HCT116 (cell line): ENCODE measurements around the gene NOLC1. TPM values are rescaled to one million over a fixed set of nuclear protein-coding genes. Genes with fewer than 3 reads are reported as not detected.

Experiments used
- ATAC-seq: fragments of 200-7000 bp; cut with Tn5 transposase; 2 replicates; pipeline ENCODE4 v1.9.1; 2020; ENCODE audit warnings: mild to moderate bottlenecking, moderate library complexity
- BruUV-seq: library from RNA; stranded (reverse); fragments of 400-500 nt; replicated peaks from 2 replicates; lab custom pipeline; 2021; lab: Mats Ljungman, UMichigan
- CTCF ChIA-PET: fragments of 300-600 bp; sonication (Branson Sonifier 250); formaldehyde crosslinking; loops from one replicate; lab custom pipeline; 2021; ENCODE audit warnings: antibody characterized with exemption; lab: Charles Lee
- POLR2A ChIA-PET: fragments of 300-600, 350-600 bp; sonication (Branson Sonifier 250); formaldehyde crosslinking; loops from one replicate; lab custom pipeline; 2021; ENCODE audit warnings: antibody characterized with exemption; lab: Charles Lee
- RAD21 ChIA-PET, 2 experiments: fragments of 300-600 bp; sonication (Branson Sonifier 250); formaldehyde crosslinking; loops; one replicate each; lab custom pipeline; 2023; ENCODE audit warnings: low total read pairs in 2 of 2; ENCODE audit not compliant: uncharacterized antibody in 2 of 2, unreplicated experiment in 2 of 2, low non-redundant PET in 1 of 2; lab: Charles Lee
- DNase-seq: peaks from one replicate; pipeline ENCODE4 v3.0.0-alpha.2; 2010; ENCODE audit warnings: low read depth, low spot score
- H2AFZ ChIP-seq: fragments of 200-600 bp; shearing (Covaris generic), sonication (generic); 2 replicates; pipeline ENCODE4 v1.6.1; 2017; ENCODE audit warnings: low read depth, mixed run types, mixed read lengths, antibody characterized with exemption, low read length; ENCODE audit not compliant: poor library complexity, severe bottlenecking
- H3K27ac ChIP-seq: 2 replicates; pipeline ENCODE4 v1.5.1; 2012; ENCODE audit warnings: low read depth, low read length
- H3K27me3 ChIP-seq: fragments of 200-600 bp; sonication (generic); 2 replicates; pipeline ENCODE4 v1.6.1; 2016; ENCODE audit warnings: mixed run types, low read length, mixed read lengths; ENCODE audit not compliant: insufficient read depth
- H3K36me3 ChIP-seq, 2 experiments: fragments of 200-500 bp in 1 of 2; fragments of 200-600 bp in 1 of 2; sonication (Bioruptor generic) in 1 of 2; sonication (generic) in 1 of 2; 2 replicates each; pipeline versions ENCODE4 v1.5.1 to v1.6.1; 2014 to 2016; ENCODE audit warnings: low read length in 2 of 2, inconsistent platforms in 1 of 2, mixed read lengths in 1 of 2, mixed run types in 1 of 2; ENCODE audit not compliant: insufficient read depth in 2 of 2, control insufficient read depth in 1 of 2
- H3K4me1 ChIP-seq, 2 experiments: fragments of 200-600 bp in 1 of 2; sonication (generic) in 1 of 2; 2 replicates each; pipeline versions ENCODE4 v1.5.1 to v1.6.1; 2012 to 2017; ENCODE audit warnings: low read length in 2 of 2, inconsistent platforms in 1 of 2, mild to moderate bottlenecking in 1 of 2, mixed read lengths in 1 of 2, mixed run types in 1 of 2, moderate library complexity in 1 of 2; ENCODE audit not compliant: insufficient read depth in 2 of 2, control insufficient read depth in 1 of 2
- H3K4me2 ChIP-seq: fragments of 200-600 bp; sonication (generic); 2 replicates; pipeline ENCODE4 v1.6.1; 2017; ENCODE audit warnings: mixed run types, low read length, mixed read lengths
- H3K4me3 ChIP-seq, 2 experiments: fragments of 200-600 bp in 1 of 2; sonication (generic) in 1 of 2; replicated peaks in 1 of 2; 2 replicates each; pipeline ENCODE4 v1.5.1; 2011 to 2016; ENCODE audit warnings: low read length in 2 of 2, control low read depth in 1 of 2, low read depth in 1 of 2, mild to moderate bottlenecking in 1 of 2, mixed read lengths in 1 of 2, mixed run types in 1 of 2
- H3K79me2 ChIP-seq: fragments of 200-600 bp; sonication (generic); 2 replicates; pipeline ENCODE4 v1.6.1; 2017; ENCODE audit warnings: mild to moderate bottlenecking, mixed run types, low read length, moderate library complexity, mixed read lengths; ENCODE audit not compliant: insufficient read depth
- H3K9ac ChIP-seq: fragments of 200-600 bp; sonication (generic); 2 replicates; pipeline ENCODE4 v1.6.1; 2016; ENCODE audit warnings: low read length, mixed read lengths
- H3K9me2 ChIP-seq: fragments of 200-600 bp; sonication (generic), shearing (Covaris generic); 2 replicates; pipeline ENCODE4 v1.6.1; 2017; ENCODE audit warnings: mixed run types, mild to moderate bottlenecking, moderate library complexity; ENCODE audit not compliant: insufficient read depth
- H3K9me3 ChIP-seq, 2 experiments: fragments of 200-500 bp in 1 of 2; fragments of 200-600 bp in 1 of 2; sonication (Bioruptor generic) in 1 of 2; sonication (generic) in 1 of 2; 2 replicates each; pipeline ENCODE4 v1.6.1; 2014 to 2017; ENCODE audit warnings: low read length in 2 of 2, mixed read lengths in 2 of 2, inconsistent platforms in 1 of 2, low read depth in 1 of 2, mild to moderate bottlenecking in 1 of 2, mixed run types in 1 of 2, moderate library complexity in 1 of 2; ENCODE audit not compliant: control insufficient read depth in 1 of 2, insufficient read depth in 1 of 2
- H4K20me1 ChIP-seq: fragments of 200-600 bp; sonication (generic), shearing (Covaris generic); 2 replicates; pipeline ENCODE4 v1.6.1; 2017; ENCODE audit warnings: mixed run types, mild to moderate bottlenecking, moderate library complexity; ENCODE audit not compliant: insufficient read depth
- CTCF ChIP-seq, 3 experiments: fragments of 200-600 bp in 1 of 3; sonication (generic) in 1 of 3; IDR thresholded peaks in 2 of 3; conservative IDR thresholded peaks in 1 of 3; 2 replicates each; pipeline ENCODE4 v1.5.1; 2012 to 2017; ENCODE audit warnings: low read depth in 2 of 3, low read length in 2 of 3, antibody characterized with exemption in 1 of 3, borderline replicate concordance in 1 of 3, control low read depth in 1 of 3, mild to moderate bottlenecking in 1 of 3, mixed read lengths in 1 of 3, mixed run types in 1 of 3, moderate library complexity in 1 of 3; ENCODE audit not compliant: insufficient read depth in 1 of 3
- EGR1 ChIP-seq: IDR thresholded peaks from 2 replicates; pipeline ENCODE4 v1.6.1; 2012; ENCODE audit warnings: low read depth
- EZH2 ChIP-seq: fragments of 200-600 bp; sonication (generic); IDR thresholded peaks from 2 replicates; pipeline ENCODE4 v1.6.1; 2017; ENCODE audit warnings: antibody characterized with exemption, mixed run types
- POLR2A ChIP-seq: IDR thresholded peaks from 2 replicates; pipeline ENCODE4 v1.7.0; 2011; ENCODE audit warnings: borderline replicate concordance; ENCODE audit not compliant: insufficient read depth, insufficient read length; ENCODE audit errors: extremely low read depth
- POLR2AphosphoS5 ChIP-seq: IDR thresholded peaks from 2 replicates; pipeline ENCODE4 v1.6.1; 2011; ENCODE audit warnings: mild to moderate bottlenecking, low read depth, low read length, moderate library complexity
- RAD21 ChIP-seq: IDR thresholded peaks from 2 replicates; pipeline ENCODE4 v1.6.1; 2012; ENCODE audit warnings: low read depth, mild to moderate bottlenecking
- SRF ChIP-seq: IDR thresholded peaks from 2 replicates; pipeline ENCODE4 v1.6.1; 2012; ENCODE audit warnings: low read depth
- TCF7L2 ChIP-seq: IDR thresholded peaks from 2 replicates; pipeline ENCODE4 v1.7.0; 2011; ENCODE audit warnings: borderline replicate concordance, inconsistent platforms; ENCODE audit not compliant: insufficient read depth, insufficient read length; ENCODE audit errors: extremely low read depth
- YY1 ChIP-seq: IDR thresholded peaks from 2 replicates; pipeline ENCODE4 v1.6.1; 2011; ENCODE audit warnings: low read length, low read depth, moderate library complexity, mild to moderate bottlenecking; ENCODE audit not compliant: insufficient replicate concordance; ENCODE audit errors: extremely low read depth
- ZBTB33 ChIP-seq: IDR thresholded peaks from 2 replicates; pipeline ENCODE4 v1.6.1; 2011; ENCODE audit warnings: mild to moderate bottlenecking, low read length, moderate library complexity; ENCODE audit not compliant: insufficient replicate concordance; ENCODE audit errors: extremely low read depth
- ZFX ChIP-seq: fragments of 450-650 bp; IDR thresholded peaks from 2 replicates; pipeline ENCODE4 v1.6.1; 2017
- intact Hi-C: fragments of 100-400 bp; cut with micrococcal nuclease; formaldehyde crosslinking; loops from 2 replicates; pipeline ENCODE4 v1.10.0; 2022
- total RNA-seq: library from RNA; stranded (reverse); gene quantifications from one replicate; pipeline ENCODE4 v1.2.1, GENCODE V29; 2021; ENCODE audit not compliant: unreplicated experiment

The NOLC1 gene
- total RNA-seq, 1 experiment from 2014 or later = 231 TPM

DNA sequence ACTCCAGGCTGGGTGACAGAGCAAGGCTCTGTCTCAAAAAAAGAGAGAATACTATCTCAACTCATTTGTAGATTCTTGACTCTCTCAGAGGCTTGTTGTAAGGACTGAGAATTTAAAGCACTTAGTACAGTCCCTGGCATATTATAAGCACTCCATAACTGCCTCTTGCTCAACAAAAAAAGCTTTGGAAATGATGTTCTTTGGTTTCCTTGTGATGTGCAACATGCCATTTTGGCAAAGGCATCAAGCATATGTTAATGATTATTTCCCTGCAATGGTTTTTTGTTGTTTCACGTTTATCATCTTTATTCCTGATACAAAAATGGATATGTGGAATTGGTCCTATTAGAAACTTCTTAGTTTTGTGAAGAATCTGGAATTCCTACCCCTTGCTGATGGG lies 15.7 kb downstream of the NOLC1 start:
- Histone ChIP-seq H3K4me3 (no peak overlapping the region), H3K9ac (no peak overlapping the region), H3K36me3 (peaks cover 11 to 13% of the 10 kb centered on the region in 2 experiments), H3K4me2 (no peak overlapping the region), H2AFZ (no peak overlapping the region), H3K27ac (no peak overlapping the region), H3K27me3 (no peaks in the 10 kb centered on the region), H3K79me2 (no peaks in the 10 kb centered on the region), H3K4me1 (peaks cover 4 to 6% of the 10 kb centered on the region in 2 experiments; a peak in 2 of 4 replicates), H4K20me1 (peaks cover 10% of the 10 kb centered on the region; the same call in 1 of the 2 replicates), H3K9me2 (no peaks in the 10 kb centered on the region), H3K9me3 (no peaks in the 10 kb centered on the region)
- RAD21 ChIA-PET = interaction anchor here (0.5 to 0.6 kb wide), 3 partner anchors 30 to 366 kb away, joined by 3 read pairs; no protein-coding TSS in a partner anchor
- CTCF ChIA-PET = interaction anchor here (2.1 to 4.4 kb wide), 4 partner anchors 63 to 254 kb away, joined by 5 to 80 read pairs (median 18); partner anchors contain the start of gene NFKB2
- ATAC-seq = no peak
- TF ChIP-seq ZFX (no peak), TCF7L2 (no peak), ZBTB33 (no peak), POLR2A (no peak), EZH2 (no peak), SRF (no peak), YY1 (no peak), RAD21 (no peak), CTCF (IDR thresholded peaks at IDR 0.05 in 2 of 3, conservative IDR thresholded peaks at IDR 0.05 in 1 of 3; ENCODE audit: borderline replicate concordance in 1 of 3, insufficient read depth in 1 of 3, low read depth in 2 of 3, low read length in 2 of 3) (no peak), POLR2AphosphoS5 (no peak), EGR1 (no peak)
- no peak for DNase-seq
- POLR2A ChIA-PET = no interaction called here
- no TSS peak for BruUV-seq
- intact Hi-C loops = loop anchor here (2.0 kb wide), 2 partner anchors 227 to 417 kb away; partner anchors contain the start of gene NFKB2
